A549 (cell line): Measurements from ENCODE around the gene NIT1.

Source experiments
- CHD4 ChIP-seq: fragments of 200-600 bp; sonication (generic); IDR thresholded peaks from 2 replicates; pipeline ENCODE4 v1.6.1; 2016; ENCODE audit warnings: antibody characterized with exemption, mild to moderate bottlenecking, borderline replicate concordance
- CTCF ChIP-seq: fragments of >200 bp; sonication (Bioruptor Twin); formaldehyde crosslinking; IDR thresholded peaks from 3 replicates; pipeline ENCODE4 v1.5.1; 2016
- ELK1 ChIP-seq: fragments of 150-350 bp; IDR thresholded peaks from 2 replicates; pipeline ENCODE4 v1.6.1; 2014; ENCODE audit warnings: low read depth, mild to moderate bottlenecking, low read length
- EP300 ChIP-seq, 2 experiments: fragments of >200 bp; sonication (Bioruptor Twin); formaldehyde crosslinking; IDR thresholded peaks; 2 replicates in 1 of 2; 3 replicates in 1 of 2; pipeline ENCODE4 v1.6.1; 2016 to 2017
- FOSB ChIP-seq: fragments of 250-450 bp; sonication (Bioruptor Pico); IDR thresholded peaks from 2 replicates; pipeline ENCODE4 v1.5.0; 2020; ENCODE audit warnings: mild to moderate bottlenecking, moderate library complexity
- FOSL2 ChIP-seq, 2 experiments: fragments of 450-650 bp in 1 of 2; fragments of >200 bp in 1 of 2; sonication (Bioruptor Twin) in 1 of 2; formaldehyde crosslinking; IDR thresholded peaks; 2 replicates each; pipeline versions ENCODE4 v1.5.0 to v1.6.1; 2016 to 2020; ENCODE audit warnings: mild to moderate bottlenecking in 1 of 2, moderate library complexity in 1 of 2
- MAX ChIP-seq: IDR thresholded peaks from 2 replicates; pipeline ENCODE4 v1.6.1; 2012
- POLR2A ChIP-seq: IDR thresholded peaks from 2 replicates; pipeline ENCODE4 v1.6.1; 2012; ENCODE audit warnings: mild to moderate bottlenecking, low read length
- RAD21 ChIP-seq, 2 experiments: fragments of >200 bp in 1 of 2; sonication (Bioruptor Twin) in 1 of 2; formaldehyde crosslinking in 1 of 2; IDR thresholded peaks in 1 of 2; conservative IDR thresholded peaks in 1 of 2; 2 replicates in 1 of 2; 3 replicates in 1 of 2; pipeline ENCODE4 v1.6.1; 2012 to 2018; ENCODE audit warnings: inconsistent platforms in 1 of 2
- RCOR1 ChIP-seq: fragments of 150-350 bp; IDR thresholded peaks from 2 replicates; pipeline ENCODE4 v1.6.1; 2014; ENCODE audit warnings: antibody characterized with exemption, low read length, low read depth
- REST ChIP-seq: fragments of 200-600 bp; sonication (generic); IDR thresholded peaks from 2 replicates; pipeline ENCODE4 v1.6.1; 2016; ENCODE audit warnings: antibody characterized with exemption, mild to moderate bottlenecking, moderate library complexity
- RFX5 ChIP-seq: fragments of 450-650 bp; IDR thresholded peaks from 2 replicates; pipeline ENCODE4 v1.7.1; 2014; ENCODE audit warnings: antibody characterized with exemption, mild to moderate bottlenecking, moderate library complexity
- RNF2 ChIP-seq: fragments of 200-600 bp; sonication (generic); IDR thresholded peaks from 2 replicates; pipeline ENCODE4 v1.6.1; 2016; ENCODE audit warnings: low read depth, mild to moderate bottlenecking, antibody characterized with exemption, moderate library complexity, borderline replicate concordance

- TF ChIP-seq CHD4 = no peak
- no peak for TF ChIP-seq MAX
- no peak for TF ChIP-seq REST
- TF ChIP-seq CTCF = no peak
- no peak for TF ChIP-seq RFX5
- no peak for TF ChIP-seq POLR2A
- no peak for TF ChIP-seq FOSB (CRISPR knock-in tag)
- TF ChIP-seq EP300 (IDR thresholded peaks at IDR 0.05) = no peak
- no peak for TF ChIP-seq RNF2
- no peak for TF ChIP-seq FOSL2 (IDR thresholded peaks at IDR 0.05)
- TF ChIP-seq FOSL2 (CRISPR knock-in tag; IDR thresholded peaks at IDR 0.05) = no peak
- no peak for TF ChIP-seq RCOR1
- no peak for TF ChIP-seq ELK1
- no peak for TF ChIP-seq RAD21 (conservative IDR thresholded peaks at IDR 0.05 in 1 of 2, IDR thresholded peaks at IDR 0.05 in 1 of 2)
Measured at GRCh38 chr1:161121042-161121650, 3.2 kb downstream of the NIT1 start.
